ENCODE results near the gene EIF4E2.

The EIF4E2 gene

DNA sequence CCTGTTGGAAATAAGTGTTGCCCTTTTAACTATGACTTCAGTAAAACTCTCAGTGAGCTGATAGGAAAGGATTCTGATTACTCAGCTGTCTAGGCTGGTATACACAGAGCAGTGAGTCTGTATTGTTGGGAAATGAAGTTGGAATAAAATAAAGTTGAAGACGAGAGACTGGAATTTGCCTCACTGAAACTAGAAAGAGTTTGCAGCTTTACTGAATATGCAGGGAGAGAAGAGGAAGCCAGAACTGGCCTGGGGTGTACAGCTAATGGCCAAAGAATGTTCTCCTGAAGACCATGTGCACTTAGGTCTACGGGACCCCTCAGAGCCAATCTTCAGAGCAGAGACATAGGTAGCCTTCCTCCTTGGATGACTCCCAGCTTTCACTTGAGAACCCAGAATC is 26.5 kb downstream of the EIF4E2 start:
- DNase-seq (ENCODE audit: low read depth): peak; percentile 68
- TF ChIP-seq, protein P1, sequence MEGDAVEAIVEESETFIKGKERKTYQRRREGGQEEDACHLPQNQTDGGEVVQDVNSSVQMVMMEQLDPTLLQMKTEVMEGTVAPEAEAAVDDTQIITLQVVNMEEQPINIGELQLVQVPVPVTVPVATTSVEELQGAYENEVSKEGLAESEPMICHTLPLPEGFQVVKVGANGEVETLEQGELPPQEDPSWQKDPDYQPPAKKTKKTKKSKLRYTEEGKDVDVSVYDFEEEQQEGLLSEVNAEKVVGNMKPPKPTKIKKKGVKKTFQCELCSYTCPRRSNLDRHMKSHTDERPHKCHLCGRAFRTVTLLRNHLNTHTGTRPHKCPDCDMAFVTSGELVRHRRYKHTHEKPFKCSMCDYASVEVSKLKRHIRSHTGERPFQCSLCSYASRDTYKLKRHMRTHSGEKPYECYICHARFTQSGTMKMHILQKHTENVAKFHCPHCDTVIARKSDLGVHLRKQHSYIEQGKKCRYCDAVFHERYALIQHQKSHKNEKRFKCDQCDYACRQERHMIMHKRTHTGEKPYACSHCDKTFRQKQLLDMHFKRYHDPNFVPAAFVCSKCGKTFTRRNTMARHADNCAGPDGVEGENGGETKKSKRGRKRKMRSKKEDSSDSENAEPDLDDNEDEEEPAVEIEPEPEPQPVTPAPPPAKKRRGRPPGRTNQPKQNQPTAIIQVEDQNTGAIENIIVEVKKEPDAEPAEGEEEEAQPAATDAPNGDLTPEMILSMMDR (conservative IDR thresholded peaks at IDR 0.05; ENCODE audit: low read depth, low read length): no peak
- no peak overlapping the region for H3K4me3 ChIP-seq (ENCODE audit: low read depth, low read length)

DNA sequence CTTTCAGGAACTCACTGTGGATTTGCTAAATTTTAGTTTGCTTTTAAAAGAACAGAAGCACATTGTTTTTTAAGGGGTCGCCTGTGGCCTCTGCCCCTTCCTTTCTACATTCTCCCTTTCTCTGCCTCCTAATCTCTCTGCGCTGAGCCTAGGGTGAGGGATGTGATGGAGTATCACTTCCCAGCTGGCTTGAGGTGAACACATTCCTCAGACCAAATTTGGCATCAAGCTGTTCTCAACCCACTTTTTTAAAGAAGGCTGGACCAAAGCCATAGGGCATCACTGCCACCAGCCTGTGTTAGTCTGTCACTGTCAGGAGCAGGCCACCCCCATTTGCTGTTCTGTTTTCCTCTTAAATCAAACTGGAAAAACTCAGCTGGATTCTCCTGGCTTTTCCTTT is 27.4 kb downstream of the EIF4E2 start:
- H3K4me3 ChIP-seq (ENCODE audit: low read depth, low read length): no peak overlapping the region
- no peak for DNase-seq (ENCODE audit: low read depth)
- TF ChIP-seq, protein P1 (conservative IDR thresholded peaks at IDR 0.05; ENCODE audit: low read depth, low read length): no peak

DNA sequence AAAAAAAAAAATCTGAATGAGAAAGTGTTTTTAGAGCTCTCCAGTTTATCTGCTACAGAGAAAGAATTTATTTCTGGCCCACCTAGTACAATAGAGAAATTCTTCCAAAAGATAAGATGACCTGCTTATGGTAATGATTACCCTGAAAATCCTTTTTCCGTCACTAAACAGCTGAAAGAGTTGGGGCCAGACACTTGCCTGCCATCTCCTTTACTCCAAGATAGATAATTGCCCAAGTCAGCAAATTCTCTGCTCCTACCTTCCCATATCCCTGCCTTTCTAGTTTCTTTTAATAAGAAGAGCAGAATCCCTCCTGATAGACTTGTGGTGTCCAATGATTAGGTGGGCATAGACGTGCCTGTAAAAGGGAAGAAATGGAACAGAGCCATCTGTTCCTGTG is 28.1 kb downstream of the EIF4E2 start:
- DNase-seq (ENCODE audit: low read depth): no peak
- TF ChIP-seq, protein P1 (conservative IDR thresholded peaks at IDR 0.05; ENCODE audit: low read depth, low read length): no peak

DNA sequence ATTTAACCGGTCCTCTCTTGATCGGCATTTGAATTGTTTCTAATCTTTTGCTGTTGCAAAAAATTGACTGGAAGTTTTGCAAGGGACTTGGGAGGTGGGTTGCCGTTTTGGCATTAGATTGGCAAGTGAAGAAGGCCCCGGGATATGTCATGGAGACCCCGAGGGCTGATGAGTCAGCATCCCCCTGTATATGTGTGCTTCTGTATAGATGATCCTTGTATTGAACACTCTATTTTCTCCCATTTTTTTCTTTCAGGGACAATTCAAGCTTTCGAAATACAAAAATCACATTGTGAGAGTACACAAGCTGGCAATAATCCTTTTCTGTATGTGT is 30.1 kb downstream of the EIF4E2 start:
- DNase-seq (ENCODE audit: low read depth): no peak
- no peak overlapping the region for H3K4me3 ChIP-seq (ENCODE audit: low read depth, low read length)
- TF ChIP-seq, protein P1 (conservative IDR thresholded peaks at IDR 0.05; ENCODE audit: low read depth, low read length): no peak

More for the DNA sequence above, 28.1 kb downstream of the EIF4E2 start:
- no peak overlapping the region for H3K4me3 ChIP-seq (ENCODE audit: low read depth, low read length)

DNA sequence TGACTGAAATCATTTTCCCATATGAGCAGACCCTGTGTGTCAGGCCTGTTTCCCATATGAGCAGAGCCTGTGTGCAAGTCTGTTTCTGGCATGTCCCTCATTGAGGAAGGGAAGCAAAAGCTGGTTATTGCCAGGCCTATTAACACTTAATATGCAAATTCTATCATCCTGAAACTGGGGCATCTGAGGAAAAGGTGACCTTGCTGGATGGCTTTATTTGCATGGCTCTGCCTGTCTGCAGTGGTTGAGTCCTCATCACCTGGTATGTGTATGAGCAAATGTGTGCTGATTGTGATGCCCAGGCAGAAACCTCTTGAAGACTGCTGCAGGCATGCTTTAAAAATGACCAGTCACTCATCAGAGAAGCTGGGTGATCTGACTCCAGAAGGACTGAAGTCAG is 31.2 kb downstream of the EIF4E2 start:
- DNase-seq (ENCODE audit: low read depth): no peak
- TF ChIP-seq, protein P1 (conservative IDR thresholded peaks at IDR 0.05; ENCODE audit: low read depth, low read length): no peak
- no peak overlapping the region for H3K4me3 ChIP-seq (ENCODE audit: low read depth, low read length)

DNA sequence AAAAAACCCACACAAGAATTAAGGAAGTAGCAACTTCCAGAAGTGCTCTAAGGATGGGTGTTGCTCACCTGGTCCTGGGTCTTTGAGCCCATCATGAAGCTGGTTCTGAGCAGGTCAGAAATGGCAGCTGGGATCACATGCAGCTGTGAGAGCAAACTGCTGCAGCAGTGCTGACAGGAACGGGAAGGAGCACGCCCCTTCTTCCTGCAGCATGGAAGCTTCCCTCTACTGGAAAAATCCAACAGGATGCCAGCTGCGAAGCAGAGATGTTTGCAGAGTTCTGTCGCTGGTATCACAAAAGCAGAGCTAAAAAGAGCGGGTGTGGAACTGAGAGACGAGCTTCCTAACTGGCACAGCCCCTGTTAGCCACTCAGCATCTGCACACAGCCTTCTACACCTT is 33.7 kb downstream of the EIF4E2 start:
- no peak overlapping the region for H3K4me3 ChIP-seq (ENCODE audit: low read depth, low read length)
- TF ChIP-seq, protein P1 (conservative IDR thresholded peaks at IDR 0.05; ENCODE audit: low read depth, low read length): no peak
- no peak for DNase-seq (ENCODE audit: low read depth)

DNA sequence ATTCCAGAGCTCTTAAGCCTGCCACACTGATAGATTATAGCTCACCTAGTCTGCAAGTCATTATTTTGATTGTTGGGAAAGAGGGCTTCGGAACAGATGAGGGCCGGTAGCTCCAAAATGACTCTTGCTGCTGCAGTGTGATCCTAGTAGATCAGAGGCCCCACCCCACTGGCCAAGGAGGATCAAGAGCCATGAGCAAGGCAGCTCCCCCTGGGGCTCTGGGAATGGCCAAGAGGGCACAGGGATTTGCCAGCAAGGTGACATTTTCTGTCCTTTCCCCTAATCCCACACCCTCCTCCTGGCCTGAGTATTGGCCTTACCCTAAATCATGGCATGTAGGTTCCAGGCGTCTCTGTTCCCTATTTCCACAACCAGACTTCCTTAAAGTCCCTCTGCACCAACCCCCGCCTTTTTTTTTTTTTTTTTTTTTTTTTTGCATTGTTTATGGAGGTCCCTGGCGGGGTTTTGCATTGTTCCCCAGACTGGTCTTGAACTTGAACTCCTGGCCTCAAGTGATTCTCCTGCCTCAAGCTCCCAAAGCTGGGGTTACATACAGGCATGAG is 36.5 kb downstream of the EIF4E2 start:
- TF ChIP-seq, protein P1 (conservative IDR thresholded peaks at IDR 0.05; ENCODE audit: low read depth, low read length): no peak
- no peak overlapping the region for H3K4me3 ChIP-seq (ENCODE audit: low read depth, low read length)
- no peak for DNase-seq (ENCODE audit: low read depth)

Data from choroid plexus epithelial cell (primary cell).